SK-N-SH (cell line): ENCODE measurements around the gene ASTN2. TPM values are rescaled to one million over a fixed set of nuclear protein-coding genes. Genes with fewer than 3 reads are reported as not detected.
A peak's percentile ranks its signal among the peaks of the same experiment; 100 is the strongest.

ENCODE experiments used
- CTCF ChIA-PET: fragments of 300-600, 350-600 bp; formaldehyde crosslinking; extraction: SDS; loops from one replicate; lab custom pipeline; 2021; lab: Yijun Ruan, JAX
- POLR2A ChIA-PET: fragments of 350-600 bp; sonication (Branson Sonifier 250); formaldehyde crosslinking; extraction: SDS; loops from one replicate; lab custom pipeline; 2020; ENCODE audit warnings: antibody characterized with exemption, inconsistent platforms; lab: Yijun Ruan, JAX
- DNase-seq: peaks from one replicate; pipeline ENCODE4 v3.0.0; 2012
- H2AFZ ChIP-seq: fragments of 200-600 bp; sonication (generic); 2 replicates; pipeline ENCODE4 v1.8.1; 2016; ENCODE audit warnings: antibody characterized with exemption, mild to moderate bottlenecking, low read depth
- H3F3A ChIP-seq: fragments of 200-600 bp; sonication (generic); replicated peaks from 2 replicates; pipeline ENCODE3; 2016; ENCODE audit warnings: antibody characterized with exemption, mild to moderate bottlenecking; ENCODE audit not compliant: insufficient read depth
- H3K27ac ChIP-seq, 2 experiments: fragments of 200-500 bp in 1 of 2; fragments of 200-600 bp in 1 of 2; sonication (Bioruptor generic) in 1 of 2; sonication (generic), shearing (Covaris generic) in 1 of 2; 2 replicates each; pipeline versions ENCODE4 v1.5.1 to v1.6.1; 2014 to 2016; ENCODE audit warnings: low read depth in 2 of 2, inconsistent platforms in 1 of 2, low read length in 1 of 2, mild to moderate bottlenecking in 1 of 2, mixed read lengths in 1 of 2
- H3K27me3 ChIP-seq: fragments of 200-600 bp; sonication (generic), shearing (Covaris generic); 2 replicates; pipeline ENCODE4 v1.6.1; 2016; ENCODE audit warnings: mixed run types; ENCODE audit not compliant: insufficient read depth
- H3K36me3 ChIP-seq, 2 experiments: fragments of 200-500 bp in 1 of 2; fragments of 200-600 bp in 1 of 2; sonication (Bioruptor generic) in 1 of 2; sonication (generic) in 1 of 2; replicated peaks in 1 of 2; 2 replicates each; pipeline versions ENCODE3 to v1.5.1; 2014 to 2016; ENCODE audit warnings: low read length in 1 of 2, mild to moderate bottlenecking in 1 of 2; ENCODE audit not compliant: insufficient read depth in 2 of 2, control insufficient read depth in 1 of 2
- H3K4me1 ChIP-seq, 2 experiments: fragments of 200-500 bp in 1 of 2; fragments of 200-600 bp in 1 of 2; sonication (Bioruptor generic) in 1 of 2; sonication (generic), shearing (Covaris generic) in 1 of 2; 2 replicates each; pipeline versions ENCODE4 v1.5.1 to v1.6.1; 2014 to 2016; ENCODE audit warnings: low read depth in 1 of 2, low read length in 1 of 2, mixed run types in 1 of 2; ENCODE audit not compliant: insufficient read depth in 2 of 2, control insufficient read depth in 1 of 2
- H3K4me2 ChIP-seq: fragments of 200-600 bp; sonication (generic), shearing (Covaris generic); 2 replicates; pipeline ENCODE4 v1.6.1; 2017; ENCODE audit warnings: mixed run types
- H3K4me3 ChIP-seq, 2 experiments: fragments of 200-500 bp in 1 of 2; fragments of 200-600 bp in 1 of 2; sonication (Bioruptor generic) in 1 of 2; sonication (generic), shearing (Covaris generic) in 1 of 2; 2 replicates each; pipeline versions ENCODE4 v1.5.1 to v1.8.1; 2014 to 2016; ENCODE audit warnings: low read depth in 2 of 2, inconsistent platforms in 1 of 2, low read length in 1 of 2, mild to moderate bottlenecking in 1 of 2, mixed read lengths in 1 of 2, moderate library complexity in 1 of 2
- H3K79me2 ChIP-seq: fragments of 200-600 bp; sonication (generic); 2 replicates; pipeline ENCODE4 v1.8.1; 2017; ENCODE audit warnings: mild to moderate bottlenecking; ENCODE audit not compliant: insufficient read depth
- H3K9ac ChIP-seq: fragments of 200-600 bp; sonication (generic); 2 replicates; pipeline ENCODE4 v1.6.1; 2017; ENCODE audit warnings: mixed run types
- H3K9me2 ChIP-seq: fragments of 200-600 bp; sonication (generic); 2 replicates; pipeline ENCODE4 v1.6.1; 2017; ENCODE audit warnings: mixed run types
- H3K9me3 ChIP-seq: fragments of 200-600 bp; sonication (generic); 2 replicates; pipeline ENCODE4 v1.6.1; 2017; ENCODE audit warnings: mixed run types, mild to moderate bottlenecking, moderate library complexity
- H4K20me1 ChIP-seq: fragments of 200-600 bp; sonication (generic); 2 replicates; pipeline ENCODE4 v1.6.1; 2017; ENCODE audit warnings: mild to moderate bottlenecking, mixed run types; ENCODE audit not compliant: insufficient read depth
- CHD2 ChIP-seq: fragments of 150-350 bp; IDR thresholded peaks from 2 replicates; pipeline ENCODE4 v1.6.1; 2018; ENCODE audit warnings: low read length; ENCODE audit not compliant: partially characterized antibody
- ELF1 ChIP-seq: IDR thresholded peaks from 2 replicates; pipeline ENCODE4 v1.4.0; 2012
- EZH2phosphoT487 ChIP-seq: fragments of 200-600 bp; sonication (generic); IDR thresholded peaks from 2 replicates; pipeline ENCODE4 v1.6.1; 2017; ENCODE audit warnings: low read depth, mixed run types, mild to moderate bottlenecking, antibody characterized with exemption, moderate library complexity, borderline replicate concordance
- FOSL2 ChIP-seq: IDR thresholded peaks from 2 replicates; pipeline ENCODE4 v1.4.0; 2012; ENCODE audit warnings: low read depth, mild to moderate bottlenecking, moderate library complexity, borderline replicate concordance
- FOXJ3 ChIP-seq: sonication (generic); formaldehyde crosslinking; IDR thresholded peaks from 2 replicates; pipeline ENCODE4 v1.5.1; 2020; ENCODE audit warnings: mild to moderate bottlenecking, missing genetic modification reagents
- GABPA ChIP-seq: IDR thresholded peaks from 2 replicates; pipeline ENCODE4 v1.4.0; 2012; ENCODE audit warnings: low read depth, mild to moderate bottlenecking
- GATA2 ChIP-seq: sonication (generic); formaldehyde crosslinking; IDR thresholded peaks from 2 replicates; pipeline ENCODE4 v1.5.0; 2020; ENCODE audit warnings: mild to moderate bottlenecking, missing genetic modification reagents
- MAX ChIP-seq: IDR thresholded peaks from 2 replicates; pipeline ENCODE4 v1.4.0; 2012; ENCODE audit warnings: low read depth
- MXI1 ChIP-seq: IDR thresholded peaks from 2 replicates; pipeline ENCODE4 v1.6.1; 2012; ENCODE audit warnings: mild to moderate bottlenecking, low read depth, low read length, improper control_type of control experiment
- NRF1 ChIP-seq: IDR thresholded peaks from 2 replicates; pipeline ENCODE4 v1.6.1; 2012; ENCODE audit warnings: low read depth, mild to moderate bottlenecking, low read length
- RCOR1 ChIP-seq: fragments of 150-350 bp; IDR thresholded peaks from 2 replicates; pipeline ENCODE4 v1.6.1; 2017; ENCODE audit warnings: antibody characterized with exemption, low read length
- RFX5 ChIP-seq: IDR thresholded peaks from 2 replicates; pipeline ENCODE4 v1.6.1; 2012; ENCODE audit warnings: mild to moderate bottlenecking, improper control_type of control experiment, low read length
- RXRA ChIP-seq: IDR thresholded peaks from 2 replicates; pipeline ENCODE4 v1.4.0; 2012; ENCODE audit warnings: low read depth, mild to moderate bottlenecking, borderline replicate concordance
- TEAD4 ChIP-seq: IDR thresholded peaks from 2 replicates; pipeline ENCODE4 v1.4.0; 2012; ENCODE audit warnings: mild to moderate bottlenecking, borderline replicate concordance; ENCODE audit not compliant: insufficient read depth
- USF2 ChIP-seq: fragments of 150-350 bp; IDR thresholded peaks from 2 replicates; pipeline ENCODE4 v1.6.1; 2017; ENCODE audit warnings: antibody characterized with exemption, low read length, low read depth, borderline replicate concordance
- WGBS: methylation state at CpG from one replicate; pipeline ENCODE4 v1.1.6; 2017; ENCODE audit warnings: low lambda C conversion rate; 5-methylcytosine and 5-hydroxymethylcytosine counted together
- polyA plus RNA-seq, 3 experiments: library from polyadenylated mRNA; depleted of rRNA; stranded (reverse); fragments of >200 nt; gene quantifications; 2 replicates each; pipeline ENCODE4 v1.2.3, GENCODE V29; 2012
- TF ChIP-seq, protein P1 (sequence below): IDR thresholded peaks from 2 replicates; pipeline ENCODE4; 2012

Gene ASTN2
- polyA plus RNA-seq, 1 of the 3 experiments (the other 2 are of a cell fraction) = 6.6 TPM

DNA sequence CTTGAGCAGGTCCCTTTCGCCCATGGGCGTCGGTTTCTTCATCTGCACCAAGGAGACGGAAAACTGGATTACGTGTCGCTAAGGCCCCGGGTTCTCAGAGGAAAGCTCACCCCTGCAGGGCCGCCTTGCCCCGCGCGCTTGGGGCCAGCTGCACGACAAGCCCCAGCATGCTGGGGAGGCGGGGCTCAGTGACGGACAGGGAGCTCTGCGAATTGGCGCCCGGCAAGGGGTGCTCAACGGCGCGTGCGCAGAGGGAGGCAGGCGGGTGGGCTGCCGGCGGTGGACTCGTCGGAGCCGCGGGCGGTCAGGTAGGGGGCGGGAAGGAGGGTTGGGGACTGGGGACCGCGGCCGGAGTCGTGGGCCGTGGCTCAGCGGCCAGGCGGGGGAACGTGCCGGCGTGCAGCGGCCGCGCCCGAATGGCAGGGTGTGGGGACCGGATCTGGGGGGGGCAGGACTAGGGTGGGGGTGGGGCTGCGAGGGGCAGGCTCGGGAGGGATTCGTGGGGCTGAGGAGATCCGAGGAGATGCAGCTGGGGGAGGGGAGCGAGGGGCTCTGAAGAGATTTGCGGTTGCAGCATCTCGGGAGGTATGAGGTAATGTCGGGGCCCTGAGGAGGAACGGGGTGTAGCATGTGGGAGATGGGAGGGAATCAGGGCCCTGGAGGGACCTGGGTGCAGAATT, 727.6 kb downstream of the ASTN2 start, which contains the start of gene TRIM32 (continued):
- TF ChIP-seq EZH2phosphoT487 = no peak
- no peak for TF ChIP-seq TEAD4
- no peak for TF ChIP-seq RXRA
- TF ChIP-seq NRF1 = peak; percentile 77
- no peak for TF ChIP-seq FOSL2
- TF ChIP-seq MAX = peak; percentile 90
- no peak for TF ChIP-seq GATA2 (CRISPR knock-in tag)
- no peak for TF ChIP-seq RFX5
- TF ChIP-seq, protein P1, sequence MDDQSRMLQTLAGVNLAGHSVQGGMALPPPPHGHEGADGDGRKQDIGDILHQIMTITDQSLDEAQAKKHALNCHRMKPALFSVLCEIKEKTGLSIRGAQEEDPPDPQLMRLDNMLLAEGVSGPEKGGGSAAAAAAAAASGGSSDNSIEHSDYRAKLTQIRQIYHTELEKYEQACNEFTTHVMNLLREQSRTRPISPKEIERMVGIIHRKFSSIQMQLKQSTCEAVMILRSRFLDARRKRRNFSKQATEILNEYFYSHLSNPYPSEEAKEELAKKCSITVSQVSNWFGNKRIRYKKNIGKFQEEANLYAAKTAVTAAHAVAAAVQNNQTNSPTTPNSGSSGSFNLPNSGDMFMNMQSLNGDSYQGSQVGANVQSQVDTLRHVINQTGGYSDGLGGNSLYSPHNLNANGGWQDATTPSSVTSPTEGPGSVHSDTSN = peak; percentile 99
- peak; percentile 6 for TF ChIP-seq CHD2
- no peak for TF ChIP-seq GABPA
- TF ChIP-seq, all 33 proteins: peak for 8

DNA sequence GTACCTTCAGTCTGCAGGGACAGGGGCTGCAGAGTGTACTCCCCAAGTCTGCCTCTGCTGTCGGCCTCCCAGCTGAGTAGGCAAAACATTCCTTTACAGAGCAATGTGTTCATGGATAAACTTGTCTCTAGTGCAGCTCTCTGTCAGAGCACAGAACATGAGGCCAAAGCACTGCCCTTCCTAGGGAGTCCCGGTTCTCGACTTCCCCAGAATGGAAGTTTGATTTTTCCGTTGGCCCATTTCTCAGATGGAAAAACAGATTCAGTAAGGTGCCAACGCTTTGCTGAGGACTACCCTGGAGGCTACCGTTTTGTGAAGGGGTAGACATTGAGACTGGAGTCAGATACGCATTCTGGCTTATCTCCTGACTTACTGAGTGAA, 728.2 kb downstream of the ASTN2 start:
- Histone ChIP-seq H3K9me2 (no peaks in the 10 kb centered on the region), H3K27me3 (no peaks in the 10 kb centered on the region), H3K79me2 (peaks cover 43% of the 10 kb centered on the region), H4K20me1 (peaks cover 19% of the 10 kb centered on the region), H3K36me3 (peaks cover under 1 to 6% of the 10 kb centered on the region in 2 experiments), H3K4me3 (peak overlapping the region; percentile 83 to 84), H3K9ac (peak overlapping the region; percentile 78), H3K4me1 (peaks cover 8 to 20% of the 10 kb centered on the region in 2 experiments; a peak in 3 of 4 replicates), H2AFZ (peak overlapping the region; percentile 96), H3F3A (peaks cover 6% of the 10 kb centered on the region), H3K27ac (peak overlapping the region in 1 of 2 experiments; percentile 82; a peak in 3 of 4 replicates), H3K4me2 (peak overlapping the region; percentile 92), H3K9me3 (0 out of 2 replicates have a peak, but pooled peaks cover 6% of the 10 kb centered on the region)
- ChIA-PET POLR2A (interaction anchor here (0.6 kb wide), 1 partner anchor 12 kb away, joined by 4 read pairs; no protein-coding TSS in a partner anchor), CTCF (interaction anchor here (1.0 kb wide), 1 partner anchor 804 kb away, joined by 3 read pairs; no protein-coding TSS in a partner anchor)
- TF ChIP-seq RCOR1 (0 out of 2 replicates have a peak, but pooled peaks have one; percentile 8), GATA2 (CRISPR knock-in tag) (no peak)
- 19% methylated on average over 5 of the region's 7 CpGs for WGBS
- DNase-seq = no peak

DNA sequence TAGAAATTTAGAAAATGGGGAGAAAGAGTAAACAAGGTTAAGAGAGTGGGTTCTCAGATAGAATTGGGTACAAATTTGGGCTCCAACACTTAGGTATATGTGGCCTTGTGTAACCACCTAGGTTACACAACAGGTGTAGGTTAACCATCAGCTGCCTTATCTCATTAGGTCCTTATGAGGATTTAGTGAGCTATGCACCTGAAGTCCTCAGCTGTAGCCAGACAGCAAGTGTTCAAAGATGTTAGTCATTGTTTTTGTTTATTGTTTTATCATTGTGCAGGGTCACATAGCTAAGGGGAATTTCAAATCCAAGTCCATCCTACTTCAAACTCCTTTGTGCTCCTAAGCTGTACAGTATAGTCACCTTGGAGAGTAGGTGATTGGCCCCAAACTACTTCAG, 728.7 kb downstream of the ASTN2 start:
- Histone ChIP-seq H3K9me2 (no peaks in the 10 kb centered on the region), H3K4me1 (peaks cover 8 to 19% of the 10 kb centered on the region in 2 experiments; a peak in 3 of 4 replicates), H3K36me3 (peaks cover 0 to 6% of the 10 kb centered on the region in 2 experiments), H3K9ac (0 out of 2 replicates have a peak overlapping the region, but pooled peaks have one; percentile 78), H4K20me1 (peaks cover 16% of the 10 kb centered on the region), H2AFZ (peak overlapping the region; percentile 96; the same call in 1 of the 2 replicates), H3F3A (peaks cover 6% of the 10 kb centered on the region), H3K79me2 (peaks cover 38% of the 10 kb centered on the region), H3K9me3 (0 out of 2 replicates have a peak, but pooled peaks cover 6% of the 10 kb centered on the region), H3K4me3 (peak overlapping the region; percentile 83 to 84; a peak in 2 of 4 replicates), H3K4me2 (peak overlapping the region; percentile 92), H3K27ac (no peak overlapping the region; a peak in 1 of 4 replicates), H3K27me3 (no peaks in the 10 kb centered on the region)
- POLR2A ChIA-PET = no interaction called here
- no peak for DNase-seq
- CTCF ChIA-PET = interaction anchor here (1.0 kb wide), 2 partner anchors 81 to 803 kb away, joined by 3 read pairs; no protein-coding TSS in a partner anchor
- TF ChIP-seq USF2 (no peak), FOXJ3 (CRISPR knock-in tag) (no peak), CHD2 (no peak), MXI1 (no peak), ELF1 (no peak)
